GM23338 (cell line): ENCODE measurements around the gene RAP1GDS1.

Experiments used
- CREB1 ChIP-seq: fragments of 250-450 bp; sonication (Bioruptor Pico); IDR thresholded peaks from 2 replicates; pipeline ENCODE4 v1.5.0; 2020; ENCODE audit warnings: low read depth, mild to moderate bottlenecking, moderate library complexity
- EZH2 ChIP-seq: fragments of 200-600 bp; sonication (generic); IDR thresholded peaks from one replicate; pipeline ENCODE4 v1.8.0; 2017; ENCODE audit warnings: antibody characterized with exemption, mild to moderate bottlenecking, low read depth; ENCODE audit not compliant: unreplicated experiment
- TF ChIP-seq, protein P1 (sequence below), 2 experiments: fragments of 200-600 bp in 1 of 2; sonication (generic) in 1 of 2; conservative IDR thresholded peaks; 2 replicates each; pipeline versions ENCODE4 v1.5.1 to v1.6.1; 2016 to 2017; ENCODE audit warnings: antibody characterized with exemption in 2 of 2, low read depth in 2 of 2, mild to moderate bottlenecking in 2 of 2, moderate library complexity in 1 of 2

DNA sequence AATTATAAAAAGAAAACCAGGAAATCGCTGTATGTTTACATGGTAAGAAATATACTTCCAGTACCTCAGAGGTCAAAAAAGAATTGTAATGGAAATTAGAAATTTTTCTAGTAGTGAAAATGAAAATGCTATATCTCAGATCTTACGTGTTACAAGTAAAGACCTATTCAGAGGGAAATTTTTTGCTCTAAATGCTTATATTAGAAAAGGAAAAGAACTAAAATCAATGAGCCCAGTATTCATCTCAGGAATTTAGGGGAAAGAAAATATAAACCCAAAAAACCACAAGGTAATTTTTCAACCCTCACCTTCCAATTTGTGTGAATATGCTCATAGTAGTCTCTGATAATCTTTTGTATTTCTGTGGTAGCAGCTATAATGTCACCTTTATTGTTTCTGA lies 145.6 kb downstream of the RAP1GDS1 start:
- TF ChIP-seq EZH2: no peak
- TF ChIP-seq CREB1 (CRISPR knock-in tag): no peak
- TF ChIP-seq, protein P1, sequence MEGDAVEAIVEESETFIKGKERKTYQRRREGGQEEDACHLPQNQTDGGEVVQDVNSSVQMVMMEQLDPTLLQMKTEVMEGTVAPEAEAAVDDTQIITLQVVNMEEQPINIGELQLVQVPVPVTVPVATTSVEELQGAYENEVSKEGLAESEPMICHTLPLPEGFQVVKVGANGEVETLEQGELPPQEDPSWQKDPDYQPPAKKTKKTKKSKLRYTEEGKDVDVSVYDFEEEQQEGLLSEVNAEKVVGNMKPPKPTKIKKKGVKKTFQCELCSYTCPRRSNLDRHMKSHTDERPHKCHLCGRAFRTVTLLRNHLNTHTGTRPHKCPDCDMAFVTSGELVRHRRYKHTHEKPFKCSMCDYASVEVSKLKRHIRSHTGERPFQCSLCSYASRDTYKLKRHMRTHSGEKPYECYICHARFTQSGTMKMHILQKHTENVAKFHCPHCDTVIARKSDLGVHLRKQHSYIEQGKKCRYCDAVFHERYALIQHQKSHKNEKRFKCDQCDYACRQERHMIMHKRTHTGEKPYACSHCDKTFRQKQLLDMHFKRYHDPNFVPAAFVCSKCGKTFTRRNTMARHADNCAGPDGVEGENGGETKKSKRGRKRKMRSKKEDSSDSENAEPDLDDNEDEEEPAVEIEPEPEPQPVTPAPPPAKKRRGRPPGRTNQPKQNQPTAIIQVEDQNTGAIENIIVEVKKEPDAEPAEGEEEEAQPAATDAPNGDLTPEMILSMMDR (conservative IDR thresholded peaks at IDR 0.05; ENCODE audit: low read depth in 2 of 2): no peak
